WTC11 (cell line): ENCODE results near the gene NSD1. TPM values are rescaled to one million over a fixed set of nuclear protein-coding genes. Genes with fewer than 3 reads are reported as not detected.
A peak's percentile ranks its signal among the peaks of the same experiment; 100 is the strongest.

Source experiments
- ATAC-seq: fragments of 200-7000 bp; cut with Tn5 transposase; 2 replicates; pipeline ENCODE4 v1.10.0; 2021; ENCODE audit warnings: mild to moderate bottlenecking, moderate library complexity
- CTCF ChIA-PET: fragments of 300-600 bp; sonication (Branson Sonifier 250); formaldehyde crosslinking; loops from one replicate; lab custom pipeline; 2021; ENCODE audit warnings: antibody characterized with exemption; lab: Charles Lee
- POLR2A ChIA-PET: fragments of 350-600 bp; sonication (Branson Sonifier 250); formaldehyde crosslinking; loops from one replicate; lab custom pipeline; 2021; ENCODE audit warnings: antibody characterized with exemption; lab: Charles Lee
- DNase-seq: peaks from one replicate; pipeline ENCODE4 v3.0.0; 2021; ENCODE audit warnings: low spot score
- H3K27ac Mint-ChIP-seq: 2 replicates; pipeline ENCODE4 v1.8.0; 2021; ENCODE audit warnings: mixed read lengths
- H3K27me3 Mint-ChIP-seq: 2 replicates; pipeline ENCODE4 v1.8.0; 2021; ENCODE audit warnings: low read depth, mild to moderate bottlenecking, moderate library complexity, mixed read lengths
- H3K36me3 Mint-ChIP-seq: 2 replicates; pipeline ENCODE4 v1.8.0; 2021; ENCODE audit warnings: mixed read lengths
- H3K4me1 Mint-ChIP-seq: 2 replicates; pipeline ENCODE4 v1.8.0; 2022; ENCODE audit warnings: mixed read lengths
- H3K4me3 Mint-ChIP-seq: 2 replicates; pipeline ENCODE4 v1.8.0; 2021; ENCODE audit warnings: mild to moderate bottlenecking, moderate library complexity, mixed read lengths
- H3K9me3 Mint-ChIP-seq: 2 replicates; pipeline ENCODE4 v1.8.0; 2021; ENCODE audit warnings: mixed read lengths
- CREB1 ChIP-seq: sonication (generic); formaldehyde crosslinking; IDR thresholded peaks from 2 replicates; pipeline ENCODE4 v1.8.0; 2023; ENCODE audit warnings: mild to moderate bottlenecking, missing genetic modification reagents
- CREM ChIP-seq: sonication (generic); formaldehyde crosslinking; IDR thresholded peaks from 2 replicates; pipeline ENCODE4 v1.8.1; 2022; ENCODE audit warnings: mild to moderate bottlenecking, missing genetic modification reagents, moderate library complexity
- FOXP1 ChIP-seq: sonication (generic); formaldehyde crosslinking; IDR thresholded peaks from 2 replicates; pipeline ENCODE4 v1.8.0; 2022; ENCODE audit warnings: missing genetic modification reagents, mild to moderate bottlenecking, moderate library complexity, borderline replicate concordance
- GTF2I ChIP-seq: fragments of 250-450 bp; sonication (Bioruptor Pico); conservative IDR thresholded peaks from 2 replicates; pipeline ENCODE4 v1.4.0; 2021; ENCODE audit warnings: mild to moderate bottlenecking
- KAT7 ChIP-seq: sonication (generic); formaldehyde crosslinking; IDR thresholded peaks from 2 replicates; pipeline ENCODE4 v1.8.1; 2023; ENCODE audit warnings: missing genetic modification reagents, mild to moderate bottlenecking, borderline replicate concordance
- MXD4 ChIP-seq: fragments of 250-450 bp; sonication (Bioruptor Pico); IDR thresholded peaks from 2 replicates; pipeline ENCODE4 v1.8.0; 2021; ENCODE audit warnings: mild to moderate bottlenecking, moderate library complexity, borderline replicate concordance
- NFE2L1 ChIP-seq: sonication (generic); formaldehyde crosslinking; IDR thresholded peaks from 2 replicates; pipeline ENCODE4 v1.8.1; 2023; ENCODE audit warnings: missing genetic modification reagents
- NR3C1 ChIP-seq: sonication (generic); formaldehyde crosslinking; conservative IDR thresholded peaks from 2 replicates; pipeline ENCODE4 v1.8.1; 2023; ENCODE audit warnings: low read depth, mild to moderate bottlenecking, missing genetic modification reagents
- ZBTB21 ChIP-seq: sonication (generic); formaldehyde crosslinking; IDR thresholded peaks from 2 replicates; pipeline ENCODE4 v1.8.1; 2023; ENCODE audit warnings: mild to moderate bottlenecking, missing genetic modification reagents, borderline replicate concordance
- ZNF219 ChIP-seq: sonication (generic); formaldehyde crosslinking; IDR thresholded peaks from 2 replicates; pipeline ENCODE4 v1.8.0; 2023; ENCODE audit warnings: missing genetic modification reagents, mild to moderate bottlenecking, borderline replicate concordance
- ZNF232 ChIP-seq: sonication (generic); formaldehyde crosslinking; IDR thresholded peaks from 2 replicates; pipeline ENCODE4 v1.8.0; 2022; ENCODE audit warnings: mild to moderate bottlenecking, missing genetic modification reagents
- total RNA-seq: library from RNA; stranded (reverse); gene quantifications from 3 replicates; pipeline ENCODE4 v1.2.3, GENCODE V29; 2021
- TF ChIP-seq, protein P1 (sequence below): sonication (generic); formaldehyde crosslinking; IDR thresholded peaks from 2 replicates; pipeline ENCODE4 v1.8.1; 2023; ENCODE audit warnings: mild to moderate bottlenecking, missing genetic modification reagents, moderate library complexity
- TF ChIP-seq, protein P2 (sequence below): sonication (generic); formaldehyde crosslinking; IDR thresholded peaks from 2 replicates; pipeline ENCODE4 v1.8.1; 2022; ENCODE audit warnings: low read depth, mild to moderate bottlenecking, moderate library complexity, missing genetic modification reagents, borderline replicate concordance
- TF ChIP-seq, protein P3 (sequence below): sonication (generic); formaldehyde crosslinking; IDR thresholded peaks from 2 replicates; pipeline ENCODE4 v1.8.1; 2023; ENCODE audit warnings: mild to moderate bottlenecking, missing genetic modification reagents
- TF ChIP-seq, protein P4 (sequence below): fragments of 250-450 bp; sonication (Bioruptor Pico); IDR thresholded peaks from 2 replicates; pipeline ENCODE4 v1.8.0; 2021; ENCODE audit warnings: mild to moderate bottlenecking

NSD1 gene
- total RNA-seq, 1 experiment from 2014 or later = 148 TPM

DNA sequence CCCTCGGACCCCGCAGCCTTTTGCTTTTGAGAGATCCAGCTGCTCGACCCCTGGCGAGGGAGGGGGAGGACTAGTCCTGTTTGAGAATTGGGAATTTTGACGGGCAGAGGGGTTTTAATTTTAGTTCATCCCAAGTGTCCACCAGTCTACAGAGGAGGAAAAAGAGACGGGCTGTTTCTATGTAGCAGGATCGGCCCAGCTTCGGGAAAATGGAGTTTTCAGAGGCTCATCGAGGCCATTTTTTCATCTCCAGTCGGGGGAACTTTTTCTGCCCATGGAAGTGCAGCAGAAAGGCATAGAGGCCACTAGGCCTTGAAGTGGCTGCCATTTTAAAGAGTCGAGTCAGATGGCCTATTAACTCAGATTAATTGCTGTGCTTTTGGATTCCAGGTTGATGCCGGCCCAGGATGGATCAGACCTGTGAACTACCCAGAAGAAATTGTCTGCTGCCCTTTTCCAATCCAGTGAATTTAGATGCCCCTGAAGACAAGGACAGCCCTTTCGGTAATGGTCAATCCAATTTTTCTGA lies 1.2 kb downstream of the NSD1 start:
- ChIA-PET POLR2A (no interaction called here), CTCF (interaction anchor here (0.8 to 2.7 kb wide), 4 partner anchors 10 to 314 kb away, joined by 3 to 11 read pairs (median 6); no protein-coding TSS in a partner anchor)
- Mint-ChIP-seq H3K27me3 (no peaks in the 10 kb centered on the region), H3K36me3 (peaks cover 45% of the 10 kb centered on the region), H3K4me1 (peaks cover 47% of the 10 kb centered on the region), H3K27ac (peak overlapping the region; percentile 68), H3K9me3 (no peaks in the 10 kb centered on the region), H3K4me3 (peak overlapping the region; percentile 85)
- DNase-seq (no peak), ATAC-seq (no peak)
- TF ChIP-seq MXD4 (no peak), GTF2I (CRISPR knock-in tag) (no peak), CREM (CRISPR knock-in tag) (0 out of 2 replicates have a peak, but pooled peaks have one; percentile 5)

DNA sequence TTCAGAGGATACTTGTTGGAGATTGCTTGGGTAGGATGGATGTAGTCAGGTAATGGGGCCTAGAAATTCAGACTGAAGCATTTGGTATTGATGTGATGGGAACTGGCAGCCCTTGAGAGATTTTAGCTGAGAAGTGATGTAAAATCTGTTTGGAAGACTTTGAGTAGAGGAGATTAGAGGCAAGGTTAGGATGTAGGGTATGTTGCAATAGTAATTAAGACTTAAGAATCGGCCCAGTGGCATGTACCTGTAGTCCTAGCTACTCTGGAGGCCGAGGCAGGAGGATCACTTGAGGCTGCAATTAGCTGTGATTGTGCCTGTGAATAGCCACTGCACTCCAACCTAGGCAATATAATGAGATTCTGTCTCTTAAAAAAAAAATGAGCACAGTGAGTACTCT lies 6.7 kb downstream of the NSD1 start:
- Mint-ChIP-seq H3K4me1 (peaks cover 31% of the 10 kb centered on the region), H3K27me3 (no peaks in the 10 kb centered on the region), H3K36me3 (peaks cover 76% of the 10 kb centered on the region), H3K4me3 (no peak overlapping the region), H3K9me3 (no peaks in the 10 kb centered on the region), H3K27ac (peak overlapping the region; percentile 35)
- DNase-seq (no peak), ATAC-seq (no peak)
- TF ChIP-seq ZNF219 (CRISPR knock-in tag) = no peak
- TF ChIP-seq CREB1 (CRISPR knock-in tag) = no peak
- TF ChIP-seq NR3C1 (CRISPR knock-in tag) = no peak
- TF ChIP-seq ZNF232 (CRISPR knock-in tag) = no peak
- ChIA-PET POLR2A (interaction anchor here (0.5 to 0.8 kb wide), 2 partner anchors 12 to 15 kb away, joined by 3 to 4 read pairs; no protein-coding TSS in a partner anchor), CTCF (no interaction called here)

DNA sequence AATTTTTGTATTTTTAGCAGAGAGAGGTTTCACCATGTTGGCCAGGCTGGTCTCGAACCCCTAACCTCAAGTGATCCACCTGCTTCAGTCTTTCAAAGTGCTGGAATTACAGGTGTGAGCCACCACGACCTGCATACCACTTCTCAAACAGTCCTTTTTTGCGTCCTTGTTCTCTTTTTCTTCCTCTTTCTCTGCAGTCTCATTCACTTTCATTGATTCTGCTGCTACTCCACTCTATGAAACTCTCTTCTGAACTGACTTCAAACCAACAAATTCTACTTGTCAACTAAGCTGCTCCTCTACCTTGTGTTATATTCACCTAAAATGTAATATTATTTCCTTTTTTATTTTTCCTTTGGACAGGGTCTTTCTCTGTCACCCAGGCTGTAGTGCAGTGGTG lies 7.9 kb downstream of the NSD1 start:
- Mint-ChIP-seq H3K4me3 (no peak overlapping the region), H3K36me3 (peaks cover 68% of the 10 kb centered on the region), H3K9me3 (no peaks in the 10 kb centered on the region), H3K27ac (peak overlapping the region; percentile 55), H3K27me3 (no peaks in the 10 kb centered on the region), H3K4me1 (peaks cover 21% of the 10 kb centered on the region)
- ChIA-PET POLR2A (no interaction called here), CTCF (no interaction called here)
- DNase-seq (no peak), ATAC-seq (no peak)
- TF ChIP-seq, protein P1, sequence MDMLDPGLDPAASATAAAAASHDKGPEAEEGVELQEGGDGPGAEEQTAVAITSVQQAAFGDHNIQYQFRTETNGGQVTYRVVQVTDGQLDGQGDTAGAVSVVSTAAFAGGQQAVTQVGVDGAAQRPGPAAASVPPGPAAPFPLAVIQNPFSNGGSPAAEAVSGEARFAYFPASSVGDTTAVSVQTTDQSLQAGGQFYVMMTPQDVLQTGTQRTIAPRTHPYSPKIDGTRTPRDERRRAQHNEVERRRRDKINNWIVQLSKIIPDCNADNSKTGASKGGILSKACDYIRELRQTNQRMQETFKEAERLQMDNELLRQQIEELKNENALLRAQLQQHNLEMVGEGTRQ (CRISPR knock-in tag) = no peak
- TF ChIP-seq CREM (CRISPR knock-in tag) = no peak
- TF ChIP-seq, protein P2, sequence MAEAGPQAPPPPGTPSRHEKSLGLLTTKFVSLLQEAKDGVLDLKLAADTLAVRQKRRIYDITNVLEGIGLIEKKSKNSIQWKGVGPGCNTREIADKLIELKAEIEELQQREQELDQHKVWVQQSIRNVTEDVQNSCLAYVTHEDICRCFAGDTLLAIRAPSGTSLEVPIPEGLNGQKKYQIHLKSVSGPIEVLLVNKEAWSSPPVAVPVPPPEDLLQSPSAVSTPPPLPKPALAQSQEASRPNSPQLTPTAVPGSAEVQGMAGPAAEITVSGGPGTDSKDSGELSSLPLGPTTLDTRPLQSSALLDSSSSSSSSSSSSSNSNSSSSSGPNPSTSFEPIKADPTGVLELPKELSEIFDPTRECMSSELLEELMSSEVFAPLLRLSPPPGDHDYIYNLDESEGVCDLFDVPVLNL (CRISPR knock-in tag) = no peak

DNA sequence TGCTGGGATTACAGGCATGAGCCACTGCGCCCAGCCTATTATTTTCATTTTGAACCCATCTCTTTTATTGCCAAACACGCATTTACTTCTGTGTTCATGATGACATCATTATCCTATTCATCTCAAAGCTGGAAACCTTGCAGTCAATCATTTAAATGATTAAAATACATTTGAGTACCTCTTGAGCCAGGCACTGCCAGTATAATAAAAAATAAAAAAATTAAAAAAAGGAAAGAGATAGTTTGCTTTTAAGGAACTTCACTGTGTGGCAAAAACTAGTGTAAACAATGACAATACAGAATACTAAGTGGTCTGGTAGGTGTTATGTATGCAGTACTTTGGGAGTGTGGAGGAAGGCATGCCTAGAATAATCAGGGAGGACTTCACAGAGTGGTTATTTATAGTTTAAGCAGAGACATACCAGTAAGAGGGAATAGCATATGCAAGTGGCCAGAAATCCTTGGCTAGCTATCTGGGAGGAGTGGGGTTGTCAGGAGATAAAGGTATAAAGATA lies 8.6 kb downstream of the NSD1 start:
- H3K9me3 Mint-ChIP-seq = no peaks in the 10 kb centered on the region
- H3K4me1 Mint-ChIP-seq = peaks cover 15% of the 10 kb centered on the region
- POLR2A ChIA-PET = no interaction called here
- H3K4me3 Mint-ChIP-seq = no peak overlapping the region
- no peaks in the 10 kb centered on the region for H3K27me3 Mint-ChIP-seq
- CTCF ChIA-PET = no interaction called here
- ATAC-seq (no peak), DNase-seq (no peak)
- H3K36me3 Mint-ChIP-seq = peaks cover 66% of the 10 kb centered on the region
- no peak for TF ChIP-seq KAT7 (CRISPR knock-in tag)
- TF ChIP-seq, protein P3, sequence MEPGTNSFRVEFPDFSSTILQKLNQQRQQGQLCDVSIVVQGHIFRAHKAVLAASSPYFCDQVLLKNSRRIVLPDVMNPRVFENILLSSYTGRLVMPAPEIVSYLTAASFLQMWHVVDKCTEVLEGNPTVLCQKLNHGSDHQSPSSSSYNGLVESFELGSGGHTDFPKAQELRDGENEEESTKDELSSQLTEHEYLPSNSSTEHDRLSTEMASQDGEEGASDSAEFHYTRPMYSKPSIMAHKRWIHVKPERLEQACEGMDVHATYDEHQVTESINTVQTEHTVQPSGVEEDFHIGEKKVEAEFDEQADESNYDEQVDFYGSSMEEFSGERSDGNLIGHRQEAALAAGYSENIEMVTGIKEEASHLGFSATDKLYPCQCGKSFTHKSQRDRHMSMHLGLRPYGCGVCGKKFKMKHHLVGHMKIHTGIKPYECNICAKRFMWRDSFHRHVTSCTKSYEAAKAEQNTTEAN = no peak
- TF ChIP-seq, protein P4, sequence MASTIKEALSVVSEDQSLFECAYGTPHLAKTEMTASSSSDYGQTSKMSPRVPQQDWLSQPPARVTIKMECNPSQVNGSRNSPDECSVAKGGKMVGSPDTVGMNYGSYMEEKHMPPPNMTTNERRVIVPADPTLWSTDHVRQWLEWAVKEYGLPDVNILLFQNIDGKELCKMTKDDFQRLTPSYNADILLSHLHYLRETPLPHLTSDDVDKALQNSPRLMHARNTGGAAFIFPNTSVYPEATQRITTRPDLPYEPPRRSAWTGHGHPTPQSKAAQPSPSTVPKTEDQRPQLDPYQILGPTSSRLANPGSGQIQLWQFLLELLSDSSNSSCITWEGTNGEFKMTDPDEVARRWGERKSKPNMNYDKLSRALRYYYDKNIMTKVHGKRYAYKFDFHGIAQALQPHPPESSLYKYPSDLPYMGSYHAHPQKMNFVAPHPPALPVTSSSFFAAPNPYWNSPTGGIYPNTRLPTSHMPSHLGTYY (CRISPR knock-in tag) = no peak
- no peak for TF ChIP-seq NFE2L1 (CRISPR knock-in tag)
- no peak for TF ChIP-seq FOXP1
- no peak for TF ChIP-seq ZBTB21 (CRISPR knock-in tag)
- H3K27ac Mint-ChIP-seq = peak overlapping the region; percentile 51; the same call in 1 of the 2 replicates
